Activated T-cell treated with anti-CD3 and anti-CD28 coated beads for 48 hours (primary cell): ENCODE measurements around the gene SFXN5.

Source experiments
- DNase-seq: peaks from one replicate; pipeline ENCODE4 v3.0.0-alpha.2; 2020; ENCODE audit warnings: low read depth

Gene SFXN5

GRCh38 chr2:72993147-72993932 is 78.2 kb downstream of the SFXN5 start:
- no peak for DNase-seq

GRCh38 chr2:72992734-72993102 is 78.8 kb downstream of the SFXN5 start:
- DNase-seq = no peak

DNA sequence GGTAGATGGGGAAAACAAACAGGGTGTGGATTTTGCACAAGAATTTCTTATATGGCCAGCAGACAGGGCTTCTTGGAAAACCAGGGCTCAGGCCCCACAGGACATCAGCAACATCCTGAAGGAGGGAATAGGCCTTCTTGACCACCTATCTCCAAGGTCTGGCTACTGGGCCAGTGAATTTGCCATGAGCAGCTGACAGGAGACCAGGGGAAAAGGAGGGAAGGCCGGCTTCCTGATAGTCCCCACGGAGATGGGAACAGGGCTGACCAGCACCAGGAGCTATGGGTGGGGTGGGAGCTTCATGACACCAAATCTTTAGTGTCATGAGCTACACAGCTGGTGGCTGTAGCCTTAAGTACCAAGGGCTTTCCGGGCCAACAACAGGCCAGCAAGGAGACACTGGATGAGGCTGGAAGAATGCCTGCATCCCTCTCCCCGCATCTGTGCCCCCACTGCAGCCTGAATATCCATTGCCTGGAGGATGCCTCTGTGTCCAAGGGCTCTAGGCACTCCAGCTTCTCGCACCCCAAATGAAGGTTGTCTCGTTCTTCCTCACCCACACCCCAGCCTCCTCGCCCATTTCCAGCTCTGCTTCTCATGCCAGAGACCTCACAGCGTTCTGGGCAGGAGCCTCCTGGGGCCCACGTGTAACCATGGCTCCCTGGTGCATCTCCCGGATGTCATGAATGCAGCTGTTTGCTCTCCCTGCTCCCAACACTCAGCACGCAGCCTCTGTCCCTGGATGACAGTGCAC is 79.4 kb downstream of the SFXN5 start:
- no peak for DNase-seq

DNA sequence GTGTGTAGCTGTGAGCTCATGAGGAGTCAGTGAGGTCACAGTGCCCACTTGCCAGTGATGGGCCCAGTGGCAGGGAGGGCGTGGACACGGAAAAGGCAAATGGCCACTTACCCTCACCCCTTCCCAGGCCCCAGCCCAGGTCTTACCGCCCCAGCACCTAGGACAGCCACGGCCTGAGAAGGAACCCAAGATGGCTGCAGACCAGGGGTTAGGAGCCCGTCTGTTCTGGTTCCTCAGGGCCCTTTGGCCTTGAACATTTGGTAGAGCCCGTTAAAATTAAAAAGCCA is 80.1 kb downstream of the SFXN5 start:
- DNase-seq = no peak

DNA sequence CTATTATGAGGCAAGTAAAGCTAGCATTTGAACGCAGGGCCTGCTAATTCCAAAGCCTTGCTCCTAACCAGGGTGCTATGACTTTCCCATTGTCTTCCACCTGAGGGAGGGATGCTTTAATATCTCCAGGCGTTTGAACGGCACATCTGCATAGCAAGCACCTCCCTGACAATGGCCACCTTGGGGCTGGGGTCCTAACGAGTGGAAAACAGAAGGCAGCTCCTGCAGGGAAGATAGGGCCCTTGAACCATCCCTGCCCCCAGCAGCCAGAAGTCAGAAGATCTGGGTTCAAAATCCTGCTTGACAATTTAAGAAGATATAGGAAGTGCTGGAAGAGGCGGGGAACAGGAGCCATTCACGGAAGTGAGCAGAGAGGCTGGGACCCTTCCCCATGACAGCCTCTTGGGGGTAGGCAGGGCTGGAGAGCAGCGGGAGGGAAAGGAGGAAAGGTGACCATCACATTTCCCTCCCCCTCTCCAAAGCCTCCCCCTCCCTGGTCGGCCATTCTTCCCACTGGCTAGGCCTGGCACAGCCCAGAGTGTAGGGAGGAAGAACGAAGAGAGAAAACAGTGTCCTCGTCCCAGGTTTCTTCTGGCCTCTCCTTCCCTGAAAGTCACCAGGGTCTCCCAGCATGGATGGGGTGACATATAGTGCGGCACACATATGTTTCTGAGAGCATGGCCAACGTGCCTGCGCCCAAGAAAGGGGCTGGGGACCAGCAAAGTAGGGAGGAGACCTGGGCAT is 80.6 kb downstream of the SFXN5 start:
- no peak for DNase-seq

GRCh38 chr2:72989770-72990556 is 81.5 kb downstream of the SFXN5 start:
- no peak for DNase-seq

GRCh38 chr2:72988726-72989273 is 82.7 kb downstream of the SFXN5 start:
- no peak for DNase-seq

GRCh38 chr2:72988041-72988440 is 83.5 kb downstream of the SFXN5 start:
- no peak for DNase-seq

GRCh38 chr2:72985891-72986683 is 85.4 kb downstream of the SFXN5 start:
- DNase-seq = no peak

DNA sequence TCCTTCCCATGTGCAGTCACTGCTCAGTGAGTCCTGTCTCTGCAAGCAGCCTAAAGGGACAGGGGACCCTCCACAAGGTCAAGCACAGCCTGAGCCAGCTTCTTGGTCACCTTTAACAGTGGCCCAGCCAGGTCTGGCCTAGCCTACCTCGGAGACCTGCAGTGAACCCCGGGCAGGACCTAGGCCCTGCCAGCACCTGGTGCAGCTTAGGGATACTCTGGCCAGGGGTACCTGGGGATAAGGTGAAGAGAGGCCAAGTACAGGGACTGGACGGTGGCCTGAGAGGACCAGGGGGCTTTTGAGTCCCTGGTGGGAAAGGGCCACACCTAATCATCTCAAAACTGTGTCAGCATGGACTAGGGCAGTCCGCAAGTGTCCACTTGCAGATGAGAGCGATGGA is 86.4 kb downstream of the SFXN5 start:
- DNase-seq = no peak

GRCh38 chr2:72984172-72984671 is 87.3 kb downstream of the SFXN5 start:
- DNase-seq = no peak

- no peak for DNase-seq
Measured at GRCh38 chr2:72983500-72984161, 87.9 kb downstream of the SFXN5 start.

- no peak for DNase-seq
Measured at GRCh38 chr2:72982781-72983499, 88.6 kb downstream of the SFXN5 start.

GRCh38 chr2:72982219-72982618 is 89.3 kb downstream of the SFXN5 start:
- DNase-seq = no peak

DNA sequence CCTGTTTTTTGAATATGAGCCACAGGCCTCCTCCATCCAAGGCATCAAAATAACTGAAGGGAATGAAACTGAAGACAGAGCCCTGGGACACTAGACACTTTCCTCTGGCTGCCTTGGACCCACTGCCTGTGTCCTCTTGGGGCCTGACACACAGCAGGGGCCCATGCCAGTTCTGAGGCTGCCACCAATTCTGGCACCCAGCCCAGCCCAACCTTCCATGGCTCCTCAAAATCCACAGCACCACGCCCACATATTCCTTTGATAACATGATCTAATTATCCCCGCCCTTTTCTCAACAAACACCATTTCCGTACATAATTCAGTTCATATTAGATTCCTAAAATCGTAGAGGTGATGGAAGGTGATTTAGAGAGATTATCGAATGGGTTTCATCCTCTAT is 90.0 kb downstream of the SFXN5 start:
- no peak for DNase-seq

GRCh38 chr2:72980535-72981217 is 90.8 kb downstream of the SFXN5 start:
- no peak for DNase-seq

- no peak for DNase-seq
Measured at GRCh38 chr2:72979896-72980295, 91.6 kb downstream of the SFXN5 start.

GRCh38 chr2:72975017-72975416 is 96.5 kb downstream of the SFXN5 start:
- DNase-seq = no peak

GRCh38 chr2:72974436-72974754 is 97.1 kb downstream of the SFXN5 start:
- no peak for DNase-seq
